ENCODE measurements around the gene ANTXR1. TPM values are rescaled to one million over a fixed set of nuclear protein-coding genes. Genes with fewer than 3 reads are reported as not detected.

The ANTXR1 gene
- total RNA-seq: 3.3 and 26.5 TPM in 2 replicates

GRCh38 chr2:69013142-69013839, at the start of gene ANTXR1:
TSS of gene ANTXR1 (plus strand) at chr2:69013179. CDS start at chr2:69013500, 321 bp downstream.
- peak; percentile 49 for DNase-seq (ENCODE audit: low read depth)

- no peak for DNase-seq (ENCODE audit: low read depth)
These were observed 48.7 kb upstream of the ANTXR1 start for GRCh38 chr2:68964282-68964681.

GRCh38 chr2:68968221-68968620, 44.8 kb upstream of the ANTXR1 start:
- DNase-seq (ENCODE audit: low read depth): no peak

GRCh38 chr2:68969736-68970490, 43.1 kb upstream of the ANTXR1 start:
- no peak for DNase-seq (ENCODE audit: low read depth)

- no peak for DNase-seq (ENCODE audit: low read depth)
These were observed 42.3 kb upstream of the ANTXR1 start for GRCh38 chr2:68970566-68971265.

GRCh38 chr2:68971591-68972231, 41.3 kb upstream of the ANTXR1 start:
- DNase-seq (ENCODE audit: low read depth): peak; percentile 82

GRCh38 chr2:68974251-68974650, 38.7 kb upstream of the ANTXR1 start, which contains the start of gene GKN1:
TSS of gene GKN1 (plus strand) at chr2:68974636. CDS start at chr2:68974678, 42 bp downstream.
- peak; percentile 6 for DNase-seq (ENCODE audit: low read depth)

- DNase-seq (ENCODE audit: low read depth): no peak
These were observed 37.9 kb upstream of the ANTXR1 start for GRCh38 chr2:68974946-68975665.

- no peak for DNase-seq (ENCODE audit: low read depth)
These were observed 37.1 kb upstream of the ANTXR1 start for GRCh38 chr2:68975844-68976243.

GRCh38 chr2:68977453-68977852, 35.5 kb upstream of the ANTXR1 start:
- DNase-seq (ENCODE audit: low read depth): no peak

GRCh38 chr2:68978098-68978497, 34.9 kb upstream of the ANTXR1 start:
- no peak for DNase-seq (ENCODE audit: low read depth)

- DNase-seq (ENCODE audit: low read depth): no peak
These were observed 32.0 kb upstream of the ANTXR1 start for GRCh38 chr2:68980956-68981355.

- no peak for DNase-seq (ENCODE audit: low read depth)
These were observed 25.9 kb upstream of the ANTXR1 start for GRCh38 chr2:68987021-68987503.

GRCh38 chr2:68989035-68989434, 23.9 kb upstream of the ANTXR1 start:
- no peak for DNase-seq (ENCODE audit: low read depth)

- no peak for DNase-seq (ENCODE audit: low read depth)
These were observed 20.6 kb upstream of the ANTXR1 start for GRCh38 chr2:68992341-68992740.

GRCh38 chr2:68992933-68993332, 20.0 kb upstream of the ANTXR1 start:
- no peak for DNase-seq (ENCODE audit: low read depth)

GRCh38 chr2:68993660-68994059, 19.3 kb upstream of the ANTXR1 start:
- DNase-seq (ENCODE audit: low read depth): no peak

GRCh38 chr2:68994864-68995263, 18.1 kb upstream of the ANTXR1 start:
- no peak for DNase-seq (ENCODE audit: low read depth)

GRCh38 chr2:68995916-68996315, 17.1 kb upstream of the ANTXR1 start:
- DNase-seq (ENCODE audit: low read depth): no peak

GRCh38 chr2:68997401-68997800, 15.6 kb upstream of the ANTXR1 start:
- DNase-seq (ENCODE audit: low read depth): no peak

GRCh38 chr2:69001879-69002278, 11.1 kb upstream of the ANTXR1 start:
- DNase-seq (ENCODE audit: low read depth): no peak

All from renal cortical epithelial cell (primary cell).